C4-2B (cell line): ENCODE data around the gene KRT7.

Source experiments
- ZFX ChIP-seq: fragments of 450-650 bp; IDR thresholded peaks from 2 replicates; pipeline ENCODE4 v1.6.1; 2017
- TF ChIP-seq, protein P1 (sequence below): fragments of 450-650 bp; conservative IDR thresholded peaks from 2 replicates; pipeline ENCODE4 v1.5.1; 2017; ENCODE audit warnings: mild to moderate bottlenecking

- TF ChIP-seq, protein P1, sequence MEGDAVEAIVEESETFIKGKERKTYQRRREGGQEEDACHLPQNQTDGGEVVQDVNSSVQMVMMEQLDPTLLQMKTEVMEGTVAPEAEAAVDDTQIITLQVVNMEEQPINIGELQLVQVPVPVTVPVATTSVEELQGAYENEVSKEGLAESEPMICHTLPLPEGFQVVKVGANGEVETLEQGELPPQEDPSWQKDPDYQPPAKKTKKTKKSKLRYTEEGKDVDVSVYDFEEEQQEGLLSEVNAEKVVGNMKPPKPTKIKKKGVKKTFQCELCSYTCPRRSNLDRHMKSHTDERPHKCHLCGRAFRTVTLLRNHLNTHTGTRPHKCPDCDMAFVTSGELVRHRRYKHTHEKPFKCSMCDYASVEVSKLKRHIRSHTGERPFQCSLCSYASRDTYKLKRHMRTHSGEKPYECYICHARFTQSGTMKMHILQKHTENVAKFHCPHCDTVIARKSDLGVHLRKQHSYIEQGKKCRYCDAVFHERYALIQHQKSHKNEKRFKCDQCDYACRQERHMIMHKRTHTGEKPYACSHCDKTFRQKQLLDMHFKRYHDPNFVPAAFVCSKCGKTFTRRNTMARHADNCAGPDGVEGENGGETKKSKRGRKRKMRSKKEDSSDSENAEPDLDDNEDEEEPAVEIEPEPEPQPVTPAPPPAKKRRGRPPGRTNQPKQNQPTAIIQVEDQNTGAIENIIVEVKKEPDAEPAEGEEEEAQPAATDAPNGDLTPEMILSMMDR, result no peak
- TF ChIP-seq ZFX, result no peak
Measured at GRCh38 chr12:52243856-52244614, 11.0 kb downstream of the KRT7 start.
